GM19099 (cell line): ENCODE measurements around the gene MARCHF10.

ENCODE experiments used
- POLR2A ChIP-seq: IDR thresholded peaks from 3 replicates; pipeline ENCODE4 v1.6.1; 2011; ENCODE audit warnings: low read depth; ENCODE audit not compliant: insufficient read length; ENCODE audit errors: extremely low read depth

Gene MARCHF10, protein sequence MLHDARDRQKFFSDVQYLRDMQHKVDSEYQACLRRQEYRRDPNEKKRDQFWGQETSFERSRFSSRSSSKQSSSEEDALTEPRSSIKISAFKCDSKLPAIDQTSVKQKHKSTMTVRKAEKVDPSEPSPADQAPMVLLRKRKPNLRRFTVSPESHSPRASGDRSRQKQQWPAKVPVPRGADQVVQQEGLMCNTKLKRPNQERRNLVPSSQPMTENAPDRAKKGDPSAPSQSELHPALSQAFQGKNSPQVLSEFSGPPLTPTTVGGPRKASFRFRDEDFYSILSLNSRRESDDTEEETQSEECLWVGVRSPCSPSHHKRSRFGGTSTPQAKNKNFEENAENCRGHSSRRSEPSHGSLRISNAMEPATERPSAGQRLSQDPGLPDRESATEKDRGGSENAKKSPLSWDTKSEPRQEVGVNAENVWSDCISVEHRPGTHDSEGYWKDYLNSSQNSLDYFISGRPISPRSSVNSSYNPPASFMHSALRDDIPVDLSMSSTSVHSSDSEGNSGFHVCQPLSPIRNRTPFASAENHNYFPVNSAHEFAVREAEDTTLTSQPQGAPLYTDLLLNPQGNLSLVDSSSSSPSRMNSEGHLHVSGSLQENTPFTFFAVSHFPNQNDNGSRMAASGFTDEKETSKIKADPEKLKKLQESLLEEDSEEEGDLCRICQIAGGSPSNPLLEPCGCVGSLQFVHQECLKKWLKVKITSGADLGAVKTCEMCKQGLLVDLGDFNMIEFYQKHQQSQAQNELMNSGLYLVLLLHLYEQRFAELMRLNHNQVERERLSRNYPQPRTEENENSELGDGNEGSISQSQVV

DNA sequence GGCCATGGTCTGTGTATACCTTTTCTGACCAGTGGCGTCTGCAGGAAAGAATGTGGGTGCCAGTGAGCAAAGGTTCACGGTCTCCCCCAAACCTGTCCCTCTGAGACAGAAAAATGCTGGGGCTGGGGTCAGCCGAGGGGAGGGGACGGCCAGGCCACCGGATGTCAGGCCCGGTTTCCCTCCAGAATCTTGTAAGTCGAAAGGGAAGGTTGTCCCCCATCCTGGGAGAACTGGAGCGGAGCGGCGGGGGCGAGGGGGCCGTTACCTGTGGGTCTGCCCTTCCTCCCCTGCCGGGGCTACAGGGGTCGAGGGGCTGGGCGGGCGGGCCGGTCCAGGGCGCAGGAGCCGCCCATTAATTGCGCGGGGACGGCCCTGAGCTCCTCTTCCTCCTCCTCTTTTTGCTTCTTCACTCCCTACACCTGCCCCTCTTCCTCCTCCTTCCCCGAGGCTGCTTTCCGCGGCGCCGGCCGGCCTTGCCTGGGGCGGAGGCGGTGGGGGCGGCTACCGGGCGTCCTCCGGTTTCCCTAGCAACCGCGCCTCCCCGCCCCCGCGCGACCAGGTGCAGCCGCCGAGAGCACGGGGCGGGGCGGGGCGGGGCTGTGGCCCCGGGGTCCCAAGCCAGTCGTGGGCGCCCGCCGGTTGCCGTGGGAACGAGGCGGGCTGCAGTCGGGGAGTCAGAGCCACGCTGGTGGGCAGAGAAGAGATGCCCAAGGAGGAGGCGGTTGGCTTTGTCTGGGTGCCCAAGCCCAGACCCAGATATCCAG is at the start of gene MARCHF10:
Gene MARCHF10, minus strand, starts transcription at position 503 of the 764 bp plus-strand sequence. CDS start 6,579 bp downstream, outside the sequence.
- no peak for TF ChIP-seq POLR2A

DNA sequence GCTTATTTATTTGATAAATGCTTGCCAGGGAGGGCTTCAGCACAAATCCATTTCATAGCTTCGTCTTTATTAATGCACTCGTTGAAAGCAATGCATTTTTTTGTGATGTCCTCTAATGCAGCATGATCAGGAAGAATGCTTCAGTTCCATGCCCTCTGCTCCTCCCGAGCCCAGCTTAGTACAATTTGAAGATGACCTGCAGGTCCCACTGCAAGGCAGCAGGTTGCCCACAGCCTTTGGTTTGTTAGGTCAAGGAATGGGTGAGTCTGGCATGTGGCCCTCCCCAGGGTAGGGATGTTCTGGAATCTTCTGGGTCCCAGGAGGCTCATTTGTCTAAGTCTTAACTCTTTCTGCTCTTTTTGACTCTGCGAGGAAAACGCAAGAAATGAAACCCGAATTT is 49.4 kb upstream of the MARCHF10 start:
- TF ChIP-seq POLR2A = no peak

DNA sequence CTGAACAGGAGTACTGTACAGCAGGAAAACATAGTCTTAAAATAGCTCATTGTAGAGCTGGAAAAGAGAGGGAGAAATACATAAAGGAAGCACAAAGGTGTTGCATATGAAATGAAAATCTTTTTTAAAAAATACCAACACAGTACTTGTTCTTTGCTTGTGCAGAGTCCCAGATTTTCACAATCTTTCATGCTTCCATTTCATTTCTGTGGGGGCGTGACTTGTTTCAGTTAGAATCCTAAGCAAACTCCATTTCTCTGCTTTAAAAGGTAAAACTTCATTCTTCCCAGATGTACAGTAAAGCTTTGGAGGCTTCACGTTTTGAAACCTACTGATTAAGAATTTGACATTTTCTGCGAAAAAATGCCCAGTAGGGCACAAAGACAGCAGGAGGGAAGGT is 48.5 kb upstream of the MARCHF10 start:
- TF ChIP-seq POLR2A = no peak

DNA sequence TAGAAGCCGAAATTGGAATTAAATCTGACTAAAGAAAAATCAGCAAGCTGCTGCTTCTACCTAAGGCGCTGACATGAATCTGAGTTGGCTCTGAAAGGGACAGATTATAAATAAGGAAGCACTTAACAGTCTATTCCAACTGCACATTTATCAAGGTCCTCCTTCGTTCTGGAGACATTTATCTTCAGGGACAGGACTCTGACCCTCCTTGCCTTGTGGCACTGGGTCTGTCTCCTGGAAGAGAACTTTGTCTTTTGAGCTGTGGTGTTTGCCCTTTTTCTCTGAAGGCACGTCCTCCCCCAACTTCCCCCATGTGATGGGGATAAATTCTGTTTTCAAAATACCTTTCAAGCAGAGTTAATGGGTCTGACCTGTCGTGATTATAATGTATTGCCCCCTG is 47.0 kb upstream of the MARCHF10 start:
- no peak for TF ChIP-seq POLR2A

DNA sequence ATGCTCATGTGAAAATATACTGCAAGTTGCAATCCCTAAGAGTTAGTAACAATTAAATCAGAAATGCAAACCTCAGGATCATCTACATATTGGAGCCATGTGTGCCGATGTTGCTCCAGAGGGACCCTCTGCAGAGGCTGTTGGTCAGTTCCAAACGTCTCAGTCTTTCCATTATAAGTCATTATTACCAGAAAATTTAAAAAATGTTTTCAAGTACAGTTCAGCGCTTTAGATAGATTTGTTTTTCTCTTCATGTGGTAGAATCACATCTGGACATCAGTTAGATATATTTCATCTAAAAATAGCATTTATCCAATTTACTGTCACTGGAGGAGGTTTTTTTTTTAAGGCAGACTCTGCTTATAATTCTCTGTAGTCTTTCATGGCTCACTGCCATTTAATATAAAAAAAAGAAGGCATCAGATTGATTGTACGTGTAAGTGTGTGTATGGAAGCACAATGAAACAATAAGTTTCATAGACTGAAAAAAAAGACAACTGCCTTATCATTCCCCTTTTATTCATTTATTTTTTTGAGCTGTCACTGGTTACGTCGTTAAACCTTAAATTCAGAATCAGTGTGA is 46.1 kb upstream of the MARCHF10 start:
- TF ChIP-seq POLR2A = no peak

DNA sequence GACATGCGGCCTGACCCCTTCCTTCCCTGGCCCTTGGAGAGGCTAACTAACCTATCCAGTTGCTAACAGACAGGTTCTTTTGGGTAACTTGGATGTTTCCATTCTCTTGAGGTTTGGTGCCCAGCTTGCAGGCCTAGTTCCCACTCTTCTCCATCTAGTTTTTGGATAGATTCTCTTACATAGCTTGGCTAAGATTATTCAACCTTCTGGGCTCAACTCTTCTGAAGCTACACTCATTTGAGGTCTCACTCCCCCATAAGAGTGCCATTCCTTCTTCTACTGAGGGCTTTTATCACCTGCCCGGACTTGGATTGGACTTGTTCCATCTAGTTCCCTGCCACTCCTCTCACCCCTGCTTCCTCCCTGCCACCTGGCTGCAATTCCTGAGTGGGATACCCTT is 44.1 kb upstream of the MARCHF10 start:
- no peak for TF ChIP-seq POLR2A

DNA sequence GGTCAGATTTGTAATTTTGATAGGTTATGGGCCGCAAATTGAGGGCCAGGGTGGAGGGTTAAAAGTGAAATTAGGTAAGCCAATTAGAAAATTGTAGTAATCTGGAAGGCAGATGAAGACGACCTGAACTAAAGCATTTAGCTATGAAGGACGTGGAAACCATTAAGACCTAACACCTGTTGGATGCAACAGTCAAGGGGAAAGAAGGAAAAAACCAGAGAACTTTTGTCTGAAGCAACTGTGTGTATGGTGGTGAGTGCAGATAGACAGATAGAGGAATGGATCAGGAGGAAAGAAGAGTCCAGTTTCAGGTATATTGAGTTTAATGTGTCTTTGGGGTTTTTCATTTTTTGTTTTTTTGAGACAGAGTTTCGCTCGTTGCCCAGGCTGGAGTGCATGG is 40.2 kb upstream of the MARCHF10 start:
- no peak for TF ChIP-seq POLR2A

DNA sequence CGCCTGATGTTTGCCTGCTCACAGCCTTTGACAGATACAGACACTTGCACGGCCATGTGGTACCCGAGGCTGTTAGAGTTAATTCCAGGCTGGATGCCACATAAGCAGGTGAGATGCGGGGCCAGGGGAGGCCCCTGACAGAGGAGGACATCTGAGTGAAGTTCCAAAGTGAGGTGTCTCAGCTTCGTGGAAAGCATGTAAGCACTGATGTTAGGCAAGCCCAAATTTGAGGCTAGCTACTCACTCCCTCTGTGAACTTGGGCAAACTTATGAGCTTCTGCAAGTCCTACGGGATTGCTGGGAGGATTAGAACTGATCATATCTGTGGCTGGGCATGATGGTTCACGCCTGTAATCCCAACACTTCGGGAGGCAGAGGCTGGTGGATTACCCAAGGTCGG is 39.3 kb upstream of the MARCHF10 start:
- TF ChIP-seq POLR2A = no peak

DNA sequence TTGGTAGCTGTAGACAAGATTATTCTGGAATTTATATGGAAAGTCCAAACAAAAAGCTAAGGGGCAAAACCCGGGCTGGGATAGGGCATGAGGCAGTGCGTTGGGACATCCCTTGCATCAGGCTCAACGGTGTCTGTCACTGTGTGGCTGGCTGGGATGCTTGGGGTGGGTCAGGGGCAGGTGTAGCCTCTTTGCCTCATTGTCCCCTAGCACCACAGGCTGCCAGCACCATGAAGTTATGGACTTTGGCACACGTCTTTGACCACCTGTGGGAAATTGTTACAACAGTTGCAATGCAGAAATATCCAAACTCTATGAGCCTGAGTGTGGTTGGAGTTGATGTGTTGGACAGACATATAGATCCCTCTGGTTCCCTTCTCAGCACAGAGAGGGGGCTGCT is 32.8 kb upstream of the MARCHF10 start:
- TF ChIP-seq POLR2A = no peak

DNA sequence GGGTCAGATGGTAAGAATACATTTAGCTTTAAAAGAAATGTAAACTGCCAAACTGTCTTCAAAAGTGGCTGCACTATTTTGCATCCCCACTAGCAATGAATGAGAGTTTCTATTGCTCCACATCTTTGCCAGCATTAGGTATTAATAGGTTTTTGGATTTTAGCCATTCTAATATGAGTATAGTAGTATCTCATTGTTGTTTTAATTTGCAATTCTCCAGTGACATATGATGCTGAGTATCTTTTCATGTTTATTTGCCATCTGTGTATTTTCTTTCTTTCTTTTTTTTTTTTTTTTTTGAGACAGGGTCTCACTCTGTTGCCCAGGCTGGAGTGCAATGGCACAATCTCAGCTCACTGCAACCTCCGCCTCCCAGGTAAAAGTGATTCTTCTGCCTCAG is 24.3 kb upstream of the MARCHF10 start:
- no peak for TF ChIP-seq POLR2A

DNA sequence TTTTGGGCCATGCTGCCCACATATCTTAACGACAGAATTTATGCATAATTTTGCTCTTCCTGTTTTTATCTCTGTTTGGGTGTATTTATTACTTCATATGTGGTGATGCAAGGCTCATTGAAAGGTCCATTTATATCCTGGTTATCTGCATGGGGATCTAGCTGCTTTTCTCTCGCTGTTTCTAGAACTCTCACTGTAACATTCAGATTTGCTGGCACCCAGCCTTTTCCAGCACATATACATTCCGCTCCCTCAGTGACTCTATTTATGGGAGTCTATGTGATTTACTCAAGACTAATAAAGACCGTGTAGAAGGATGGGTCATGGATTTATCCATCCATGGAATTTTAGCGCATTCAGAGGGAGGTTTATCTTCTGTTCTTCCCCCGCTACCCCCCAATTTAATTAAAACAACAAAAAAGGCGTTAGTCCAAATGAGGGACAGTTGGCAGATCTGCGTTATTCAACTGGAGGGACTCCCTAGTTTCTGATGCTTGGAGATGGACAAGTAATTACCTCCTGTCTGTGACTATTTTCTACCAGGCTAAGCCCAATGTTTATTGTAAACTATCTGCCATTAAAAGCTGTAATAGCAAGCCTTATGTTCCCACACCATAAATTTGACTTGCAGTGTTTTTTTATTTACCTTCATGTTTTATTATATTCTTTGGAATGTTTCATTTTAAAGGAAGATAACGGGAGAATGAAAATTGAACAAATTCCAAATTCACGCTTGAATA is 19.8 kb upstream of the MARCHF10 start:
- TF ChIP-seq POLR2A = no peak

DNA sequence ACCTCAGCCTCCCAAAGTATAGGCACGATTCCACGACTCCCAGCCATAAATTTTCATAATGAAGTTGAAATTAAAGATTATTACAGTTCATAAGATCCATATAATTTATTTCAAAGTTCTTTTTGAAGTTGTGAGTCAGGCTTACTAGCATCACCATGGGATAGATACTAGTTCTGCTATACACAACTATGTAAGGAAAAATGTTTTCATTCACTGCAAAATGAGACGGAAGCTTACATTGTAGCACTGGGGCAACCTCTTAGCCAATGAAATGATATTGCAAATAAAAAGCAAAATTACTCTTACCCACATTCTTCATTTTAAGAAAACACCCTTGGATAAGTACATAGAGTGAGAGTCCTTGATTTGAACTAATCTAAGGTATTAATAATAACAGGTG is 18.8 kb upstream of the MARCHF10 start:
- TF ChIP-seq POLR2A = no peak

DNA sequence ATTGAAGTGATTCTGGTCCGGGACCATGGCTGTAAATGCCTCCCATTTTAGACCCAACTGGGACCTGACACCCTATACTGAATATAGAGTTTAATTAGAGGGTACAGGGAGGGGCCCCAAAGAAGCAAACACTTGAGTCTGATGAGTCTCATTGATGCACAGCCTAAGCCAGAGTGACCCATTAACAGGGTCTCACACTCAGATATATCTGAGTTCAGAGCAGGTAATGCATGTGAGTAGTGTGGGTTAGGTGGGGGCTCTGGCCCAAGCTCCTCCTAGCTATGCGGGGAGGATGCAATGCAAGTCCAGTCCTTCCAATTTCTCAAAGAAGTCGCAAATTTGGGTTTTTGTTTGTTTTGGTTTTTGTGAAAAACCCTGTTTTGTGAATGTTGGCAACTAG is 17.1 kb upstream of the MARCHF10 start:
- no peak for TF ChIP-seq POLR2A
